Esophagus mucosa (tissue), 1 donor: ENCODE measurements around the gene ITM2A. TPM values are rescaled to one million over a fixed set of nuclear protein-coding genes. Genes with fewer than 3 reads are reported as not detected.

Experiments
- ATAC-seq: fragments of 200-7000 bp; cut with Tn5 transposase; one replicate; pipeline ENCODE4 v1.9.1; 2020
- total RNA-seq: library from RNA; stranded (reverse); gene quantifications from one replicate; pipeline ENCODE4 v1.2.4, GENCODE V29; 2023
- donor health status: DM: yes; HTN: yes; CAD: no.

Gene ITM2A
- 13.8 TPM for total RNA-seq

DNA sequence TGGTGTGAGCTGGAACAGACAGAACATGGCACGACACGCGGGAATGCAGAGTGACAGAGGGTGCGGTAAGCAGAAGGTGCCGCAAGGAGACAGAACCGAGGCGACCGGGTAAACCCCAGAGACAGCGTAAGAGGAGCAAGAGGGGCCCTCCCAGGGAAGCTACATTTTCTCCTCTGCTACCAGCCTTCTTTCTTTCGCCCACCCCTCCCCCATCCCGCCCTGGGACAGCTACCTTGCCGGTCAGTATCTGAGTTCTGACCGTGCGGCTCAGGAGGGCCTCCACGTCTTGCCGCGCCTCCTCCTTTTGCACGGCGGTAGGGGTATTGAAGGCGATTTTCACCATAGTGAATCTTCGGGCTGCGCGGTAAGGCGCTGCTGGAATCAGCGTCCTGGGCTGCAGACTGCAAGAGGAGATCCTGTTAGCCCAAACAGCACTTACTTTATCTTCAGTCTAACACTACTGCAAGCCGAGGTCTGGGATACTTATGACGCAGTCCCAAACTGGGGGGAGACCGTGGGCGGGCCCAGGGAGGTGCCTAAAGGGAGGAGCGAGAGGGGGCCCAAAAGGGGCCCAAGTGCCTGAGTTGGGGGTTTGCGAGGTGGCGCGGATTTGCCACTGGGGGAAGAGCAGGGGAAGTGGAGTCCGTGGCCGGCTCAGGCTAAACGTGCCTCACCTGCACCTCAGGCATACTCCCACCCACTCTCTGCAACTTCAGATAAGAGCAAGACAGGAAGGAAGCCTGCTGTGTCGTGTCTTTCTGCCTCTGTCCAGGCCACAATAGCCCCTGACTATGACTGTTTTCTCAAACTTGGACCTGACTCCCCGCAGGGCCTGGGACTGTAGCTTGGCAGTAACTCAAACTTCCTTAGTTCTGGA is at the start of gene ITM2A:
Gene ITM2A, minus strand, starts transcription at position 462 of the 877 bp plus-strand sequence. Its CDS starts 119 bp downstream, at position 343.
- ATAC-seq: peak; percentile 62

DNA sequence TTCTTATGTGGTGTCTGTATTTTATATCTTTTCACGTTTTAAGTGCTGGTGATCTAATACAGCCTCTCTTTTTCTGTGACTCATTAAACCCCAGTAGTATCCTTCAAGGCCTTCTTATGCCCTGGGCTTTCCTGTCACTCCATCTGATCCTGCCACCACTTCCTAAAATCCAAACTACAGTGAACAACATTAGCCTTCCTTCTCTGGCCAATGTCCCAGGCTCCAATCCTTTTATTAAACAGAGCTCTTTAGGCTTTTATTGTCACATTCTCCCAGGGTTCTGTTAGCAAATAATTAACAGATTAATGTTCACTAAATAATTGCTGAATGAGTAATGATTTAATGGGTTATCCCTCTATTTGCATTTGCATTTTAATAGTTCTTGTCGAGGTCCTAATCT is 47.9 kb upstream of the ITM2A start:
- ATAC-seq: no peak

DNA sequence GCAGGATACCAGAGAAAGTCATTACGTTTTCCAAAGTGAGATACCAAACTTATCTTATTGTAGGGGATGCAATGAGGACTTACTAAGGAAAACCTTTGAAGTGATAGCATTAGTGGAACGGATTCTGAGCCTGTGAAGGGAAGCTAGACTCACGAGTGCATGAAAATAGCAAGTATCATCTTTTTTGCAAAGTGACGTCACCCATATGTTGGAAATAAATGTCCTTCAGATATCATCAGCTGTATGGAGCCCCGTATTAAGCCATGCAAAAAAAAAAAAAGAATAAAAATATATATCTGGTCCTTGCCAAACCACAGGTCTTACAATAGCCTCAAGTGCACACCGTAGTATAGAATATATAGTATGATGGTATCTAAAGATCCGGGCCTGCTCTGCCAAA is 46.8 kb upstream of the ITM2A start:
- ATAC-seq: no peak

DNA sequence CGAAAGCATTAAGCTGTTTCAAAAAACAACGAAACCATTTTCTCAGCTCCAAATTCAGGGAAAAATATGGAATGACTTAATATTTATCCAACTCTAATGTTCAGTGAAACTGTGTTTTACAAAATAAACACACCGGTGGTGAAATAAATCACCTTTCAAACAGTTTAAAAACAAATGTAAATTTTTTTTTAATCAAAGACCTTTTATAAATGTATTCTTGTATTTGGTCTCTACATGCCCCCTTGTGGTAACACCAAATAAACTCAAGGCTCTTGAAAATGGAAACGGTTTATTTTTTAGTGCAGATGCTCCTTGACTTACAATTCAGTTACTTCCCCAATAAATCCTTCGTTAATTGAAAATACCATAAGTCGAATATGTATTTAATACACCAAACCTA is 45.8 kb upstream of the ITM2A start:
- no peak for ATAC-seq

DNA sequence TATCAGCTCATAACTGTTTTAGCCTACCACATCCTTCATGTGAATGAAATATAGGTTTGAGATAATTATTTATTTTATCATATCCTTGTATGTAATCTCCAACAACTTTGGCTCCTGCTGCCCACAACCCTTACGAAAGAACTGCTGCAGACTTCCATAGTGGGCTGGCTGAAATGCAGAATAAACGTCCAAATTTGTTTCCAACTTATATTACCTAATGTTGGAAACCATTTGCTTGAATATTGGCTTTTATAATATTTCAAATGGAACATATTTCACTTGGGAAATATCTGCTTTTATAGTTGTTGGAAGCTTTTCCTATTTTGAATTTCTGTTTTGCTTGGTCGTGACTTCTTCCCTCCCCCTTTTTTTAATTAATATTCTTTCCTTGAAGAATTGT is 45.0 kb upstream of the ITM2A start:
- ATAC-seq: no peak

DNA sequence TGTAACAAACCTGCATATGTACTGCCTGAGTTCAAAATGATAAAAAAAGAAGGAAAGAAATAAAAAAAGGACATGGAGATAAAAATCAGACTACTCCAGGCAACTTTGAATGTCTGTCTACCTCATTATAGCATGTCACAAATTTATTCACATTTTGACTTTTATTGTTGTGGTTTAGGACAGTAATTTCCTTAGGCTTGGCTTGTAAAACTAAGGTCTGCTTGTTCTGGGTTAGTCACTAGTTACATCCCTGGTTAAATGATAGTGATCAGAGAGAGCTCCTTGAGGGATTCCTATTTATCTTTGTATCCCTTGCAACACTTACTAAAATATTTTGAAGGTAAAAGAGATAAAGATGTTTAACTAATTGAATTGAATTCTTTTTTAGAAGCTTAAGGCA is 42.5 kb upstream of the ITM2A start:
- ATAC-seq: no peak

DNA sequence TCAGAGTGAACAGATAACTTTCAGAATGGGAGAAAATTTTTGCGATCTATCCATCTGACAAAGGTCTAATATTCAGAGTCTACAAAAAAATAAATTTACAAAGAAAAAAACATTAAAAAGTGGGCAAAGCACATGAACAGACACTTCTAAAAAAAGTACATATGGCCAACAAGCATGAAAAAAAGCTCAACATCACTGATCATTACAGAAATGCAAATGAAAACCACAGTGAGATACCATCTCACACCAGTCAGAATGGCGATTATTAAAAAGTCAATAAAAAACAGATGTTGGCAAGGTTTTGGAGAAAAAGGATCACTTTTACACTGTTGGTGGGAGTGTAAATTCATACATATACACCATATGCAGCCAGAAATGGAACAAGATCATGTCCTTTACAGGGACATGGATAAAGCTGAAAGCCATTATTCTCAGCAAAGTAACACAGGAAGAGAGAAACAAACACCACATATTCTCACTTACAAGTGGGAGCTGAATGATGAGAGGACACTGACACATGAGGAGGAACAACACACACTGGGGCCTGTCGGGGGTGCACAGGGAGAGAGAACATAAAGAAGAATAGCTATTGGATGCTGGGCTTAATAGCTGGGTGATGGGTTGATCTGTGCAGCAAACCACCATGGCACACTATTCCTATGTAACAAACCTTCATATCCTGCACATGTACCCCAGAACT is 41.6 kb upstream of the ITM2A start:
- ATAC-seq: no peak

DNA sequence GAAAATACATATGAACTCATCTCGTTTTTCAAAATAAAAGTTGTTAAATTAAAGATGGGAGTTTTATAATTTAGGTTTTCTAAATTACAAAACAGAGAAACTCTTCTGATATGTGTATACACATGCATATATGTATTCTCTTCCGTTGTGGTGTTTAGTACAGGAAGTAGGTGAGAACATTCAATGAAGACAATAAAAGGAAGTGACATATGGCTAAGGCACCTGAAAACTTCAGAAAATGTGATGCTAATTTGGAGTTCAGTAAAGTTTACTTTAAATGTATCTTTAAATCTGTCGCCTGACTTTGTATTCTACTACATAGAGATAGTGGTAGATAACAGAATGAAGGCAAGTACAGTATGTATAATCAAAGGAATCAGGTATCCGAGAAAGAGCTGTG is 33.5 kb upstream of the ITM2A start:
- no peak for ATAC-seq

DNA sequence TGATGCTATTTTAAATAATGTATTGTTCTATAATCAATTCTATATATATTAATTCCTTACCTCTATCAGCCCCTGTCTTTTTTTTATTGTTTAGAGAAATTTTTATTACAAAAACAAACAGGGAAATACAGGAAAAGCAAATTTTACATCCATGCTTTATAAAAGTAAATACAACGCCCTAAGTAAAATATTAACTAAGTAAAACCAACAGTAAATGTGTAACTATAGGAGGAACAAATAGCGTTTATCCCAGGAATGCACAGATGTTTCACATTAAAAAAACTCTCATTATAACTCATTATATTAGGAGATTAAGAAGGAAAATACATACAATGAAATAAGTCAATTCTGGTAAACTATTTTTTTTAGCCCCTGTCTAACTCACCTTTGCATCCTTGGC is 8.2 kb upstream of the ITM2A start:
- ATAC-seq: no peak

DNA sequence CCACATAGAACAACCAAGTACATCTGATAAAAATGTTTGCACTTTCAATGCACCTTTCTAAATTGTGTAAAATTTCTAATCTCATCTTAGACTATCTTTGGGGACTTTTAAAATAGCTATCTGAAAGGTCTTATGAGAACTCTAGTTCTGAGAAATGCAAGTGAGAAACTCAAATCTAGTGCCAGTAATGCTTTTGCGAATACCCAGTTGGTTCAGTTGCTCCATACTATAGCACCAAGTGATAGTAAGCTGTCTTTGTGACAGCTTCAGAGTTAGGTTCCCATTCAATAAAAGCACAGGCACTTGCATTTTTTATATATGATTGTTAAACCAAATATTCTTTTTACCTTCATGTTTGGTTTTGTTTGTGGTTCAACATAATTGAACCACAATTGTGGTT is 4.5 kb upstream of the ITM2A start:
- ATAC-seq: no peak

DNA sequence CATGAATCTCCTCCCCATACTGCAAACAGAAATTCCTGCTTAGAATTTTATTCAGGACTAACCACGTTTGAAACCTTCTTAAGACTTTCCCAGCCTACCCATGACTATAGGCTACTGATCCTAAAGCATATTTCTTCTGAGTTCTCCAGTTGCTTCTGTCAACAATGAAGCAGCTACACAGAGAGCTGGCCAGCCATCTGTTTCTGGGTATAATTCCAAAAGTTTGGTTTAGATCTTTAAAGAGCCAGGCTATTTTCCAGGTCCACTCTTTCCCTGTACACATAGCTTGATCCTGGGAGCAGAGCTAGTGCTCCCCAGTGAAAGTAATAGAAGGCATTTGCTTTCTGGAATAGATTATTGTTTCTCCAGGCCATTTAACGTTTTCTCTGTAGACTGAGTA is 4.0 kb upstream of the ITM2A start:
- ATAC-seq: no peak

DNA sequence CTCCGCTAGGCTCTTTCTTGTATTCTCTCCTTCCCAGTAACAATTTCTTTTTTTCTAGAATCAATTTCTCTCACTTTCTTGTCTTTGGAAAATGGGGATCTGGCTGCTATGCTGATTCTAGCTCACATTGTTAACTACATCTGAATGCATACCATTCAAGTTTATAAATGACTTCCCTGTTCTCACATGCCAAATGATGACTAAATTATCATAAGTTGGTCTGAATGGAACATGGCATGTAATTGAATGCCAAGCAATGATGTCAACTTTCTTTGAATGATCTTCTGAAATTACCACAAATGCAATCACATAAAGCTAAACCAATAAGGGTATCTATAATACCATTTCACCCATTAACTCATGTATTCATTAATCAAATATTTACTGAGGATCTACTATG is 2.7 kb upstream of the ITM2A start:
- ATAC-seq: no peak

DNA sequence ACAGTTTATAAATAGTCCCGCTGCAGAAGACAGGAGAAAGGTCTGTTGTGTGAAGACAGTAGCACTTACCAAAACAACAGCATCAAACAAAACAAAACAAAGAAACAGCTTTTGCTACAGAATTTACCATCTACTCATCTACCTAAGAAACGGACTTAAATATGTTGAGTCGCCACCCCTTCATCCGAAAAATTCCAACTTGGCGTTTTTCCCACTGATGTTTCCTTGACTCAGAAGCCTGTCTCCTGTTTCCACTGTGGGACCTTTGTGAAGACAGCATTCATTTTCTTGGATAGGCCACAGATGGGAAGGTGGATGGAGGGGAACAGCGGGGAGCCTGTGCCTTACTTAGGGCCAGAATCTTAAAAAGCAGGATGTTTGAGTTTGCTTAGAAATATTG is 1.3 kb upstream of the ITM2A start:
- no peak for ATAC-seq

DNA sequence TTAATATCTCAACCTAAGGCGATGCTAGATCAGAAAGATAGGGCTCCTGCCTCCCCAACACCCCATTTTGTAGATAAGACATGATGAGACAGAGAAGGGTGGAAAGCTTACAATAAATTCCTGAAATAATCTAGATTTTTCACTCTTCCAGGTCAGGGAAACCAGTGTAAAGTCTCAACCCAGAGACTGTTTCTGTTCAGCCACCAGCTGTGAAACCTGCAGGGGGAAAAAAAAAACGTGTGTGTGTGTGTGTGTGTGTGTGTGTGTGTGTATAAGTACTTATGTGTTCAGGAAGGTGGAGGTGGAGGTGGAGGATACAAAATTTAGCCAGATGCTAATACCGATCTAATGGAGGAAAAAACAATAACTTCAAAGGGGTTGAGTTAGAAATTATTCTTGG is 773 bp upstream of the ITM2A start:
- ATAC-seq: no peak

DNA sequence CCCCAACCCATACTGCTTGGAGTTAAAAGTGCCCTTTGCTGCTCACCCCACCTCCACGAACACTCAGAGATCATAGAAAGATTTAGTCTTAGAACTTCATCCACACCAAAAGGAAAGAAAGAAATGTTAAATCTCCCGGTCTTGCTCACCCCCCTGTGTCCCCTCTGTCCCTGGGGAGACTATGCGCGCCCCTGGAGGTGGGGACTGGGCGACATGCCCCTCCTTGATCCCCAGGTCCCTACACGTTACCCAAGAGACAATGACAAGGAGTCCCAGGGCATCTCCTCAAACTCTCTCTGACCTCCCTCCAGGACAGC is 620 bp downstream of the ITM2A start:
- no peak for ATAC-seq

DNA sequence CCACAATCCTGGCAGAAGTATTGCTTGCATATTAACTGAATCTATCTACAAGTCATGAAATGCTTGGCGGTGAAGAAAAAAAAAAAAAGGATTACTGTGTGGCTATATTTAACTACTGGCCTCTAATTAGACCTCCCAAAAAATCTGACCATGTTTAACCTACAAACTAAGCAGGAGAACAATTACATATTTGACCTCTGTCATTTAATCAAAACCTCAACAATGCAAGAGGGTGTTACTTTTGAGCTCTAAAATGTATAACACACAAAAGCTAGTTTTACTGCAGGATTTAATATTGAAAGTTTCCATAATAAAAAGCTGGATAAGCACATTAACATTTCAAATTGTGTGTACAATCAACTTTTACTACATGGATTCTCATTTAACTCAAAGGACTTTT is 1.5 kb downstream of the ITM2A start:
- ATAC-seq: no peak

DNA sequence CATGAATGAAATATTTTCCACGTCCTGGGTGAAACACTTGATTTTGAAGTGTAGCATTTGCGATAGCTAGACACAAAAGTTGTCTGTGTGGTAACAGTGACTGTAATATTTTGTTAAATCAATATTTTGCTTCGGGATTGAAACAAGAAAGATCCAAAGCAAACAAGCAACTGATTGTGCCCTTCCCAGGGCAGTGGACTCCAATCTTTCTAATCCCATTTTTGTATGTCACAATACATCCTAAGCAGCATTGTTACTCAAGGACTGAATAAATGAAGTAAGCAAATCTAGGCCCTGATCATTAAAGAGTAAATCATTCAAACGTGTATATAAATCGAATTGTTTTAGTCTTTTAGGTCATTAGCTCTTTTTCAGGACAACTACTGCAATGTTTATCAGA is 2.8 kb downstream of the ITM2A start:
- ATAC-seq: no peak

DNA sequence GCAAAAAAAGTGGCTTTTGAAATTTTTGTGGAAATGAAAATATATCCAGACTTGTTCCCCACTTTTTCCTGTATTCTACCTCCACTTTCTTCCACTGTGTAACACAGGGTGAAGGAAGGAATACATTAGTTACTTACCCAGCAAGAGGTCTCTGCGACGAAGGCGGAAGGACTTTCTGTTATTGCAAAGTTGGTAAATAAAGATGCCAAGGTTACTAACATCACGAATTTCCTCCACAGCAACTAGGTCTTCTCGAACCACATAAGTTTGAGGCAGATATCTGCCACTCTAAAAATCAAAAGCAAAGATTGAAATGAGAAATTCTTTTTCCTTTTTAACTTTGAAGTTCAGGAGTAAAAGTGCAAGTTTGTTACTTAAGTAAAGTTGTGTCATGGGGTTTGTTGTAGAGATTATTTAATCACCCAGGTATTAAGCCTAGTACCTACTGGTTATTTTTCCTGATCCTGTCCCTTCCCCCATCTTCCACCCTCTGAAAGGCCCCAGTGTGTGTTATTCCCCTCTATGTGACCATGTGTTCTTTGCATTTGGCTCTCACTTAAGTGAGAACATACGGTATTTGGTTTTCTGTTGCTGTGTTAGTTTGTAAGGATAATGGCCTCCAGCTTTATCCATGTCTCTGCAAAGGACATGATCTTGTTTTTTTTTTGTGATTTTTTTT is 5.8 kb downstream of the ITM2A start:
- no peak for ATAC-seq

DNA sequence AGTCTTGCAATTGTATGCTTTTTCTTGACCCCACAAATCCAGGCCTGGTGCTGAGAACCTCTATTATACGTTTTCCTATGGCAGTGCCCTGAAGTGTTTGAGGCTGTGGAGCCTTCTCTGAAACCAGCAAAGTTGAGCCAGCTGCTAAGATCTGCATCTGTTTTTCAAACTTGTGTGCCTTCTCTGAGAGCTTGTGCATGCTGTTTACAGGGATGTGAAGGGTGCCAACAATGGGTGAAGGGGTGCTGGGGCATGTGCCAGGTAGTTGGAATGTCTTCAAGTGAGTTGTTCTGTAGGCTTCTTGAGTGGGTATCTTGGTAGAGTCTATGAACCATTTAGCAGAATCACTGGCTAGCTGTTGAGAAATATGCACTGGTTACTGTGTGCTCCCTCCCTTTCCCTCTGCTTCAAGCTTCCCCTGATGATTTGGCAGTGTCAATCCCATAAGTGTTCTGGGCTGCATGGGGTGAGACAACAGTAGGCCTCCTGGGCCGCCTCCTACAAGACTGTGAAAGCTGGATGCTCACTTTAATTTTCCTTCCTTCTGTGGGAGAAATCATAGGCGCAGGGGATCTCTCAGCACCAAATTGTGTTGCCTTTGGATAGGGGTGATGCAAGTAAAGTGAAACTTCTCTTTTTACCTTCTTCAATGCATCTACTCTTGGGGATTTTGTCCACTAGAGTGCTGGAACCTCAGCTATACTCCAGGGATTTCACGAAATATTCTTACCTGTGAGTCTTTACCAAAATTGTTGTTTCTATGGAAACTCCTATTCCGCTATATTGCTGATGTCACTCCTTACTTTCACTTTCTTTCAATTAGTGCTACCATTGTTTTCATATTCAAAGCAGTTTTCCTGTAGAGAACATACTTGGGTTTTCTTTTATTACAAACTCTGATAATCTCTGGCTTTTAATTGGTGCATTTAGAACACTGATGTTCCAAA is 30.0 kb downstream of the ITM2A start:
- ATAC-seq: no peak

DNA sequence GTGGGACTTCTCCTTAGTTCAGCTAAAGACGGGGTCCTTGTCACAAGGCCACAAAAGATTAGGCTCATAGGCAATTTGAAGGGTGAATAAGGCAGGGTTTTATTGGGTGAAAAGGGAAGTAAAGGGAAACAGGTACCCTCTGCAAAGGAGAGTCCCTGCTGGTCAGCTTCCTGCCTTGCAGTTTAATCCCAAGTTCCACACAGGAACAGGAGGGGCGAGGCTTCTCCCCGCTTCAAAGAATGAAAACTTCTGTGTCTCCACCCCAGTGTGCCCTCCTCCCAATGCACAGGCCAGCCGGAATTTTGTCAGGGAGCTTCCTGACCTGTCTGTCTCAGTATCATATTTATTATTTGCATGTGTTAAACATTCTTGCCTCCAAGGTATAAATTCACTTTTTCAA is 37.1 kb downstream of the ITM2A start:
- ATAC-seq: no peak

DNA sequence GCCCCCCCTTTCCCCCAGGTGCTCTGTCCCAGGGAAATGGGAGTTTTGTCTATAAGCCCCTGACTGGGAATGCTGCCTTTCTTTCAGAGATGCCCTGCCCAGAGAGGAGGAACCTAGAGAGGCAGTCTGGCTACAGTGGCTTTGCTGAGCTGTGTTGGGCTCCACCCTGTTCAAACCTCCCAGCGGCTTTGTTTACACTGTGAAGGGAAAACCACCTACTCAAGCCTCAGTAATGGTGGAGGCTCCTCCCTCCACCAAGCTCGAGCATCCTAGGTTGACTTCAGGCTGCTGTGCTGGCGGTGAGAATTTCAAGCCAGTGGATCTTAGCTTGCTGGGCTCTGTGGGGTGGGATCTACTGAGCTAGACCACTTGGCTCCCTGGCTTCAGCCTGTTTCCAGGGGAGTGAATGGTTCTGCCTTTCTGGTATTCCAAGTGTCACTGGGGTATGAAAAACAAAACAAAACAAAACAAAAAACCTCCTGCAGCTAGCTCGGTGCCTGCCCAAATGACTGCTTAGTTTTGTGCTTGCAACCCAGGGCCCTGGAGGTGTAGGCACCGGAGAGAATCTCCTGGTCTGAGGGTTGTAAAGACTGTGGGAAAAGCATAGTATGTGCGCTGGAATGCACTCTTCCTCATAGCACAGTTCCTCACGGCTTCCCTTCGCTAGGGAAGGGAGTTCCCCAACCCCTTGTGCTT is 41.7 kb downstream of the ITM2A start:
- no peak for ATAC-seq
